Activated CD4-positive, alpha-beta T cell treated with anti-CD3 and anti-CD28 coated beads, Interleukin-2, amount 10 ng/mL, durations not matched to agents 24 days and 14 days (primary cell): ENCODE measurements around the gene LDLRAD2. TPM values are rescaled to one million over a fixed set of nuclear protein-coding genes. Genes with fewer than 3 reads are reported as not detected.

Experiments used
- DNase-seq: peaks from one replicate; pipeline ENCODE4 v3.0.0; 2022
- H3K27ac Mint-ChIP-seq: one replicate; pipeline ENCODE4 v1.8.0; 2022; ENCODE audit warnings: mild to moderate bottlenecking, mixed read lengths
- H3K27me3 Mint-ChIP-seq: one replicate; pipeline ENCODE4 v1.8.0; 2022; ENCODE audit warnings: mixed read lengths
- H3K36me3 Mint-ChIP-seq: one replicate; pipeline ENCODE4 v1.8.0; 2022; ENCODE audit warnings: low read depth, mild to moderate bottlenecking, mixed read lengths
- H3K4me1 Mint-ChIP-seq: one replicate; pipeline ENCODE4 v1.8.0; 2021; ENCODE audit warnings: mixed read lengths
- H3K4me3 Mint-ChIP-seq: one replicate; pipeline ENCODE4 v1.8.0; 2022; ENCODE audit warnings: mild to moderate bottlenecking, moderate library complexity, mixed read lengths
- H3K9me3 Mint-ChIP-seq: one replicate; pipeline ENCODE4 v1.8.0; 2021; ENCODE audit warnings: mixed read lengths
- intact Hi-C: fragments of 100-400 bp; cut with micrococcal nuclease; formaldehyde crosslinking; loops from one replicate; pipeline ENCODE4 v1.15.1; 2023
- total RNA-seq: library from RNA; stranded (reverse); gene quantifications from 2 replicates; pipeline ENCODE4 v1.2.3, GENCODE V29; 2022

LDLRAD2 gene
- total RNA-seq, 1 donor from 2014 or later = 0.05 TPM

GRCh38 chr1:21873761-21874160 is 61.7 kb downstream of the LDLRAD2 start:
- no peak for DNase-seq
- no peak overlapping the region for H3K27ac Mint-ChIP-seq
- no peaks in the 10 kb centered on the region for H3K27me3 Mint-ChIP-seq
- no peaks in the 10 kb centered on the region for H3K9me3 Mint-ChIP-seq
- H3K36me3 Mint-ChIP-seq = no peaks in the 10 kb centered on the region
- intact Hi-C loops = no loop called here
- H3K4me3 Mint-ChIP-seq = no peak overlapping the region
- H3K4me1 Mint-ChIP-seq = no peaks in the 10 kb centered on the region

DNA sequence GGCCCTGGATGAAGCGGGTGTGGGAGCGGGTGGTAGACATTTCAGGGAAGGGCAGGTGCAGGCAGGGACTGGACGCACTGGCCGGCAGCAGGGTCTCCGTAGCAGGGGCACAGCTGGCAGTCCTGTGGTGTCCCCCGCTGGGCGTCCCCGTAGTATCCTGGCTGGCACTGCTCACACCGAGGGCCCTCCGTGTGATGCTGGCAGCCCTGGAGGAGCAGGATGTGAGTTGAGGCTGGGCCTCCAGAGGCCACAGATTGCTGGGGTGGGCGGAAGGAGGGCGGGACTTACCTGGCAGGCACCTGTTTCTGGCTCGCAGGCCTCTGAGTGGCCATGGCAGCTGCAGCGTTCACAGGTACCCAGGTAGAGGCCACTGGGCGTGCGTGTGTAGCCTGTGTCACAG is 62.3 kb downstream of the LDLRAD2 start:
- no peaks in the 10 kb centered on the region for H3K4me1 Mint-ChIP-seq
- intact Hi-C loops = no loop called here
- DNase-seq = no peak
- H3K27ac Mint-ChIP-seq = no peak overlapping the region
- no peaks in the 10 kb centered on the region for H3K9me3 Mint-ChIP-seq
- no peaks in the 10 kb centered on the region for H3K36me3 Mint-ChIP-seq
- H3K27me3 Mint-ChIP-seq = no peaks in the 10 kb centered on the region
- H3K4me3 Mint-ChIP-seq = no peak overlapping the region

Other genes starting within 250 kb of the LDLRAD2 start
- 0.42 and 0.71 TPM in 2 replicates for gene RAP1GAP, start 142.9 kb upstream of the LDLRAD2 start, total RNA-seq
- 92.0 and 92.7 TPM in 2 replicates for gene USP48, start 29.1 kb upstream of the LDLRAD2 start, total RNA-seq
- 6.2 and 6.3 TPM in 2 replicates for gene HSPG2, start 125.0 kb downstream of the LDLRAD2 start, total RNA-seq
- not detected in 2 replicates for gene CELA3B, start 164.8 kb downstream of the LDLRAD2 start, total RNA-seq
- not detected in 2 replicates for gene CELA3A, start 189.4 kb downstream of the LDLRAD2 start, total RNA-seq
- gene CDC42, start 240.4 kb downstream of the LDLRAD2 start, total RNA-seq = 307 and 321 TPM in 2 replicates